ENCODE measurements around the gene RTL5. TPM values are rescaled to one million over a fixed set of nuclear protein-coding genes. Genes with fewer than 3 reads are reported as not detected.

The RTL5 gene
- total RNA-seq, 1 experiment from 2014 or later: 2.5 TPM

GRCh38 chrX:72110876-72111708 lies 20.6 kb downstream of the RTL5 start:
- H3K9me3 Mint-ChIP-seq (ENCODE audit: unreplicated experiment): no peaks in the 10 kb centered on the region
- CTCF ChIA-PET: no interaction called here
- no TSS peak for BruUV-seq (replicated peaks)
- H3K27me3 ChIP-seq (replicated peaks; ENCODE audit: control insufficient read depth, insufficient read depth, low read length): no peaks in the 10 kb centered on the region
- H3K9me3 ChIP-seq: no peaks in the 10 kb centered on the region
- intact Hi-C loops (cut with micrococcal nuclease; ENCODE audit: unreplicated experiment): no loop called here
- H3K27me3 Mint-ChIP-seq (ENCODE audit: insufficient read depth, unreplicated experiment): no peaks in the 10 kb centered on the region
- H3K4me1 Mint-ChIP-seq (ENCODE audit: low read depth, unreplicated experiment): peaks cover 8% of the 10 kb centered on the region
- DNase-seq: no peak
- H3K27ac Mint-ChIP-seq (ENCODE audit: unreplicated experiment): no peak overlapping the region
- no peaks in the 10 kb centered on the region for H3K4me1 ChIP-seq
- TF ChIP-seq CTCF (IDR thresholded peaks at IDR 0.05; ENCODE audit: insufficient read depth in 1 of 2, low read depth in 1 of 2, low read length in 1 of 2, severe bottlenecking in 1 of 2, unreplicated experiment in 1 of 2): no peak
- no peak overlapping the region for H3K4me3 ChIP-seq (ENCODE audit: low read depth, low read length)
- POLR2A ChIA-PET: no interaction called here
- no peaks in the 10 kb centered on the region for H3K36me3 Mint-ChIP-seq (ENCODE audit: insufficient read depth, unreplicated experiment)
- no peak overlapping the region for H3K4me3 Mint-ChIP-seq (ENCODE audit: unreplicated experiment)
- no peaks in the 10 kb centered on the region for H3K36me3 ChIP-seq (ENCODE audit: control insufficient read depth, insufficient read depth, low read length)

GRCh38 chrX:72110051-72110875 lies 21.5 kb downstream of the RTL5 start:
- POLR2A ChIA-PET: no interaction called here
- Mint-ChIP-seq H3K9me3 (ENCODE audit: unreplicated experiment) (no peaks in the 10 kb centered on the region), H3K36me3 (ENCODE audit: insufficient read depth, unreplicated experiment) (no peaks in the 10 kb centered on the region)

More at GRCh38 chrX:72110051-72110875, 21.5 kb downstream of the RTL5 start:
- no TSS peak for BruUV-seq (replicated peaks)
- H3K27me3 Mint-ChIP-seq (ENCODE audit: insufficient read depth, unreplicated experiment): no peaks in the 10 kb centered on the region
- intact Hi-C loops (cut with micrococcal nuclease; ENCODE audit: unreplicated experiment): no loop called here
- H3K36me3 ChIP-seq (ENCODE audit: control insufficient read depth, insufficient read depth, low read length): no peaks in the 10 kb centered on the region
- TF ChIP-seq CTCF (IDR thresholded peaks at IDR 0.05; ENCODE audit: insufficient read depth in 1 of 2, low read depth in 1 of 2, low read length in 1 of 2, severe bottlenecking in 1 of 2, unreplicated experiment in 1 of 2): no peak
- H3K4me1 ChIP-seq: no peaks in the 10 kb centered on the region
- peaks cover 8% of the 10 kb centered on the region for H3K4me1 Mint-ChIP-seq (ENCODE audit: low read depth, unreplicated experiment)
- no peak for DNase-seq
- H3K4me3 Mint-ChIP-seq (ENCODE audit: unreplicated experiment): no peak overlapping the region
- H3K27ac Mint-ChIP-seq (ENCODE audit: unreplicated experiment): no peak overlapping the region
- H3K9me3 ChIP-seq: no peaks in the 10 kb centered on the region
- H3K4me3 ChIP-seq (ENCODE audit: low read depth, low read length): no peak overlapping the region
- H3K27me3 ChIP-seq (replicated peaks; ENCODE audit: control insufficient read depth, insufficient read depth, low read length): no peaks in the 10 kb centered on the region
- CTCF ChIA-PET: no interaction called here
